ENCODE measurements around the gene TRPM3.

DNA sequence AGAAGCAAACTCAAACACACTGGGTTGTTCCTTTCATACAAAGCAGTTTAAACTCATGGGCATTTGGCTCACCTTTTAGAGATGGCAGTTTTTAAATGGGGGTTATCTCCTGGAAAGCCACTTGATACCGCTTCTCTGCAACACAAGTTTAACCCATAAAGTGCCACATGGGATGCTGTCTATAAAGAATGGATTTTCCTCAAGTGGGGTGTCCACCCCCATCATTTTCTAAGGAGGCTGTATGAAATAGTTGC is 528 bp upstream of the TRPM3 start:
- TF ChIP-seq GLIS3 (CRISPR knock-in tag; IDR thresholded peaks at IDR 0.05) (no peak), PPARA (CRISPR knock-in tag; IDR thresholded peaks at IDR 0.05; ENCODE audit: borderline replicate concordance) (no peak), SNAI2 (CRISPR knock-in tag; IDR thresholded peaks at IDR 0.05) (no peak), ZNF565 (CRISPR knock-in tag; conservative IDR thresholded peaks at IDR 0.05; ENCODE audit: low read depth) (no peak), ZFP30 (CRISPR knock-in tag; IDR thresholded peaks at IDR 0.05) (no peak), ZFP3 (CRISPR knock-in tag; IDR thresholded peaks at IDR 0.05) (no peak), CSRNP3 (CRISPR knock-in tag; IDR thresholded peaks at IDR 0.05) (no peak), PATZ1 (CRISPR knock-in tag; IDR thresholded peaks at IDR 0.05; ENCODE audit: borderline replicate concordance) (no peak), CREB5 (CRISPR knock-in tag; IDR thresholded peaks at IDR 0.05; ENCODE audit: low read depth) (no peak), RARB (CRISPR knock-in tag; IDR thresholded peaks at IDR 0.05) (no peak), TOX (CRISPR knock-in tag; IDR thresholded peaks at IDR 0.05; ENCODE audit: borderline replicate concordance) (no peak), ARNTL (CRISPR knock-in tag; IDR thresholded peaks at IDR 0.05; ENCODE audit: borderline replicate concordance, low read depth) (no peak), POU6F1 (CRISPR knock-in tag; IDR thresholded peaks at IDR 0.05; ENCODE audit: borderline replicate concordance, low read depth) (no peak), BACH2 (CRISPR knock-in tag; IDR thresholded peaks at IDR 0.05; ENCODE audit: borderline replicate concordance) (no peak)

All from SK-N-SH treated with all-trans-retinoic acid at 6 μM for 48 hours (cell line).